NCI-H345 treated with DMSO at 0.1 percent for 48 hours (cell line): Measurements from ENCODE around the gene PIEZO2.

ENCODE experiments used
- DNase-seq: peaks from one replicate; lab custom pipeline; 2025; ENCODE audit not compliant: unreplicated experiment; lab: John Stamatoyannopoulos, UW

PIEZO2 gene

DNA sequence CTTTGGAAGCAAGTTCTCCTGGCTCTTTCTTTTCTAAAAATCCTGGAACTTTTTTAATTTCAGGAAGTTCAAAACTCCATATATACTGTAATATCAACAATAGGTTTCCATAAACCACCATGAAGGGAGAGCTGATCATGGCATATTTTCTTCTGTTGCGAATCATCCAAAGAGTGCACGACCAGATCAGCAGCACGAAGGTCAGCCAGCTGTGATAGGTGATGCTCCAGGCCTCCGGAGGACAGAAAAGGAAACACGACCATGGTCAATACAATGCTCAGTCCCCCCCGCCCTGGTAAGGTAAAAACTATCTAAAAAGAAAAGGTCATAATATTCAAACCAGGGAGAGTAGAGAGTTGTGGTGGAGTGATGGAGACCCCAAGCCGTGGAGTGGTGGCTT is 354.6 kb downstream of the PIEZO2 start:
- DNase-seq: no peak

DNA sequence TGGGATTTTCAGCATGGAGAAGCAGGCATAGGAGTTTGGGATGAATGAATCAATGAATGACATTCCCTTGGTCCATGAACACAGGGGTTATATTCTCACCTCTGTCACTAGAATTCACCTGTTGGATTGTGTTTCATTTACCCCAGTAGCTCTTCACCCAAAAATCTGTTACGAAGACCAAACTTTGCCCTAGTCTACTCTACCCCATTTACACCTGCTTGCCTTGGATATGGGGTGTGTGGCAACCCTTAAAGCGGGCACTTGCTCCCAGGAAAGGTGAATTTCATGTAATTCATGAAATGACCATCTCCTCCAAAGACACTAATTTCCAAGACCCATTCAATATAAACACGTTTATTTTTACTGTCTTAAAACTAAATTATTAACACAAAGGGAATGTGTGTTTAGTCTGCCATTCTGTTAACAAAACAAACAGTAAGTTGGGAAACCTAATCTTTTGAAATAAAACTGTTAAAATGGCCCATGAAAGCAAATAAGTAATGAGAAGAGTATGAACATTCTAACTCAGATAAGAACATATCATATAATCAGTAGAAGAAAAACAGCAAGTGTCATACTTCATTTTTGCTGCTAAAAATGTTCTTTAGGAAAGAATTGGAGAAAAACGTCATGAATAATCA is 355.5 kb downstream of the PIEZO2 start:
- DNase-seq: no peak

DNA sequence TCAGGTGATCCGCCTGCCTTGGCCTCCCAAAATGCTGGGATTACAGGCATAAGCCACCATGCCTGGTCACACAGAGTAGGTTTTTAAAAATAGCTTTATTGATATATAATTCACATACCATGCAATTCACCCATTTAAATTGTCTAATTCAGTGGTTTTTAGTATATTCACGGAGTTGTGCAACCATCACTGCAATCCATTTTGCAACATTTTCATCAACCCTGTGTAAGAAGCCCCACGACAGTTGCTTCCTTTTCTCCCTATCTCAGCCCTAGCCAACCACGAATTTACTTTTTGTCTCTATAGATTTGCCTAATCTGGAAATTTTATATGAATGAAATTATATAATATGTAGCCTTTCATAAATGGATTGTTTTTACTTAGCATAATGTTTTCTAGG is 357.2 kb downstream of the PIEZO2 start:
- DNase-seq: no peak

DNA sequence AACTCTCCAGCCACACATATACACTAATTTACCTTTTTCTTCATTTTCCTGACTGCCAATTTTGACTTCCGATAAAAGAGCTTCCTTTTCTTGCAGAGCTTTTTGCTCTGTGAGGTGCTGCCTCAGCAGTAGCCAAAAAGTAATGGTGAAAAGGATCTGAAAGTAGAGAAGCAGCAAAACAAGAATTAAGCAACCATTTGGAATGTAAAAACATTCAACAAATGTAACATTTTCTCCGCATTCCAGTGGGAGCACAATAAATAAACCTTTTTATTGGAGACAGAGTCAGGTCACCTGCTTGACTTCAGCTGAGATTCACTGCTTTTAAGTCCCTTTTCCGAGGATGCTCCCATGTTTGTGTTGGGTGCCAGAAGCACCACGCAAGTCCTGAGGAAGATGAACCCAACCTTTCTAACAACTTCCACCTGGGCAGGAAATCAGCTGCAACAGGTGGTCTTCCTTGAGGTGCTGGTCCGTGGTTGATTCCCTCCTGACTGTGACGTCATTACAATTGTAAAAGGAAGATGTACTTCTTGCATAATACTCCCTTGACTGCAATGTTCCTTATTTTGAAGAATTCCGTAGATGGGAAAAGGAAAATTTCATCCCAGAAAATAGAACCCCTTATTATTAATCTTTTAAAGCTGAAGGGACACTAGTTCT is 358.1 kb downstream of the PIEZO2 start:
- DNase-seq: no peak

DNA sequence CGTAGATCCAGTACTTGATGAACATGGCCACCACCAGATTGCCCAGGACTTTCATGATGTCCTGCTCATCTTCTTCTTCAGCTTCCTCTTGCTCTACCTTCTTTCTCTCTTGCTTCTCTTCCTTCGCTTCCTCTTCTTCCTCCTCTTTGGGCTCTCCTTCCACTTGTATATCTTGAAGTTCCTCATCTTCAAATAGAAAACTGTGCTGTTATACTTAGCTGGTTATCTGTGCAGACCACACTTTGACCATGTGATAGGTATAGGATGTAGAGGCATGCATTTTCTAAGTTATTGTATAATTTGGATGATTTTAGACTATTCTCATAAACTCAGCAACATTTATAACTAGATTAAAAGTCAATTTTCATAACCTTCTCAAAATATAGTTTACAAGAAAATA is 360.2 kb downstream of the PIEZO2 start:
- no peak for DNase-seq

DNA sequence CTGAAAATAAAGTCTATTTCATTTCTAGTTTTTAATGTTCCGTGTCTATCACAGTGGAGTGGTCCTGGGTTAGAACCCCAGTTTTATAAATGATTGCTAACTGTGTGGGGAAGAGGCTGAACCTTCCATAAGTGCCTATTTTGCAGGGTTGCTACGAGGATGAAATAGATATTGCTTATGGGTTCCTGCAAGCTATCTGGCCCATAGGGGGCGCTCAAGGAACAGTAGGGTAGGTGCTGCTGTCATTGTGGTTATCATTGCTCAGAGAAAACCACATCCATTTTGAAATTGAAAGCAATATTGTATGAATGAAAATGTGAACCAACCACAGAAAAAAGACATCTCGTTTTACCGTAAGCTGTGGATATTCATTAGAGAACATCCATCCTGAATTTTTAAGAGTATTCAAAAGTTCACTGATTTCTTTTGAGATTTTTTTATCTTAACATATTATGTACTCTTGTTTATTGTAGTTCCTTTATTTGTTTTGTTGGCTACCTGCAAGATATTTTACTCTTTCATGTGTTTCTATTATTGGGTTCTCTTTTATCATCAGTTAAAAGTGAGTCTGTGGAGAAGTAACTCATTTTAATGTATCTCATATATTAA is 362.0 kb downstream of the PIEZO2 start:
- peak; percentile 70 for DNase-seq

DNA sequence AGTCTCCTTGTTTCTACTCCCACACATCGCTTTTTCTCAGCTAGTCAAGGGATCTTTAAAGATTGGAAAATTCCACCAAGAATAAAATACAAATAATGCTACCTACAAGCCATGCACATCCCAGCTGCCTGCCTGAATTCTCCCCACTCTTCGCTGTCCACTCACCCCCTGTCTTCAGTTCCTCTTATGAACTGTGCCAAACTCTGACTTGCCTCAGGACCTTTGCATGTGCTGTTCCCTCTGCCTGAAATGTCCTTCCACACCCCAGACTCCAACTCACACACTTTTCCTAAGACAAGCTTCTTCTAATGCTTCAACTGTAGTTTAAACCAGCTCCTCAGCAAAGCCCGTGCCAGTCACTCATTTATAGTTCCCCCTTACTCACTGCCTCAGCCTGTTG is 363.6 kb downstream of the PIEZO2 start:
- DNase-seq: no peak

DNA sequence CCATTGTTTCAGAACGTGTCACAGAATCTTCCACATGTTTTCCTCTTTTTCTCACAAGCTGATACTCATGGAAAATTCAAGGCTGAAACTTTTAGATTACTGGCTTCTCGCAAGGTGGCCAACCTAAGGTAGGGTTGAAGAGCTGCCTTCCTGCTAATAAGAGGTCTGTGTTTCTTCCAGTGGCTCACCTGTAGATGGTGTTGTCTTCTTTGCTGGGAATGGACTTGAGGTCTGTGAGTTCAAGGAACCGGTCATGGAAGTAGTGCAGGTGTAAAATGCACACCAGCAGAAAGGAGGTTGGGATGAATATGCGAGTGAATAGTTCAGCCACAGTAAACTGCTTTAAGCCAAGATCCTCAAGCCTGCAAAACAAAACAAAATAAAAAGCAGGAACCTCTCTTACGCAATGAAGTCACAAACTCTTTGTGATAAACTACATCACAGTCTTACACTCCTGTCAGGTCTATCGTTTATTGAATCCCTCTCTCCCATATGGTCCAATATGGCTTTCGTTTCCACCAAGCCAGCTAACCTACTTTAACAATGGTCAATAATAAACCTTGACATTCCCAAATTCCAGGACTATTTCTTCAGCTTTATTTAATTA is 364.7 kb downstream of the PIEZO2 start:
- no peak for DNase-seq

DNA sequence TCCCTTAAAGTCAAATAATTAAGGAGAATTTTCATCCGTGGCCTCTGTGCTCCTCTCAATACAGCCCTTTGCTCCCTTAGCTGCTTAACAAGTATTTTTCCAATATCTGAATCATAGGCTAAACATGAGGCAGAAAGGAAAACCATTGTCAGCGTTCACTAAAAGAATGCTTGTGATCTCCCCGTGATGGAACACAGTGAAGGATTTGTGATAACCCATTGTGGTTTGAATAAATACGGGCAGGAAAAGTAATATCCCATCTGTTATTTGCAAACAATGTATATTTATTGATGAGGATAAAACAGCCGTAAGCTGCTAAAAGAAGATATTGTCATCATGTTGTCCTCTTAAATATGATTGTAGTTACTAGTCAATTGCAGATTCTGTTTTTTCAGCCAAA is 365.4 kb downstream of the PIEZO2 start:
- DNase-seq: no peak

DNA sequence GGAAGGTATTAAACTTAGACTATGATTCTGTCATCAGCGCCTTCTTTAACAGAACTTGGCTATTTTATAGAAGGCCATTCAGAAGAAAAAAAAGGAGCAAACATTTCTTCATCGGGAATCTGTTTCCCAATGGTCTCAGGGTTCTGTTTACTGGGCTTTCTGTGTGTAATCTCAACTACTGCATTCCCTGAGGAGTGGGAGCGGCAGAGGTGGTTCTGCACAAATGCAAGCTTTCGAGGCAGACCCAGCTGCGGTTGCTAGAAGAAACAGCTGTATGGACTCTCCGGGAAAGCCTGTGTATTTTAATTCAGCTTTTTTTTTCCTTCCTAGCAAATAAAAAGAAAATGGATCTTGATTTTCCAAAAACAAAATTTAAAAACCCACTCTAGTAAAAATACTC is 372.9 kb downstream of the PIEZO2 start:
- no peak for DNase-seq

DNA sequence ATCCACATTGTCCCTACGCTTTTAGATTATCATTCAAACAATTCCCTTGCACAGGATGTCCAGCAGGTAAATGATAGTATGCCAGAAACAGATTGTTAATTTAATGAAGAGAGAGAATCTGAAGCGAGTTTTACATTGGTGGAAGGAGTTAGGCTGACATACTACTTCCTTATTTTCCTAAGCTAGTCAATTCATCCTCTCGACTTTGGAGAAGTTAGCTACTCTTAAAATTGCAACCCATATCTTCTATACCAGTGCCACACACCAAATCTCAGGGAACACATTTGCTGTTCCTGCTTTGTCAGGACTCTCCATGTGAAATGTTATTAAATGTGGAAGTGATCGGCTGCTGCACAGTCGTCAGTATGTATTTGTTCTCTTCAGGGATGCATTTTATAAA is 374.3 kb downstream of the PIEZO2 start:
- no peak for DNase-seq

DNA sequence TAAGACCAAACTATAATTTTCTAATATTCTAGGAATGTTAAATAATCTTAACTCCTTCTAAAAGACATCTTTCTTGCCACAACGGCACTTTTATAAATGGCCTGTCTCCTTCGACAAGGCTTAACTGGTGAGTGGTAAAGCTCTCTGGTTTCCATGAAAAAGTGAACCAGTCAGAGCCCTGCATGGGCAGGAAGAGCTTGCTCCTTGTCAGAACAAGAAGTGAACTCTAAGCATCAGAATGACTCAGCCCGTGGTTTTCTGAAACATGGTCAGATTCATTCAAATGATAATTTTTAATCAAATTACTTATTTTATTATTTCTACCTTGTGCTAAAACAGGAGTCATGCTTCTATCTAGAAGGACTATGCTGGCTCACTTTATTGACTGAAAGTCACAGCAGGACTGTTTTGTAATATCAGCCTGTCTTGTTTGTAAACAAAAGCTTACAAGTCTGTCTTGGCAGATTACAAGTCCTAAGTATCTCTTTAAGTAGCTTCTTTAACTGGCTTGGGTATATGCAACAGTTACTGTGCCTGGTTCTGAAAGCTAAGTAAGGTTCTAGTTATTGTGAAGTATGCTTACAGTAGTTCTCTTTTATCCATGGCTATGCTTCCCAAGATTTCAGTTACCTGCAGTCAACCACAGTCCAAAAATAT is 378.2 kb downstream of the PIEZO2 start:
- DNase-seq: no peak

DNA sequence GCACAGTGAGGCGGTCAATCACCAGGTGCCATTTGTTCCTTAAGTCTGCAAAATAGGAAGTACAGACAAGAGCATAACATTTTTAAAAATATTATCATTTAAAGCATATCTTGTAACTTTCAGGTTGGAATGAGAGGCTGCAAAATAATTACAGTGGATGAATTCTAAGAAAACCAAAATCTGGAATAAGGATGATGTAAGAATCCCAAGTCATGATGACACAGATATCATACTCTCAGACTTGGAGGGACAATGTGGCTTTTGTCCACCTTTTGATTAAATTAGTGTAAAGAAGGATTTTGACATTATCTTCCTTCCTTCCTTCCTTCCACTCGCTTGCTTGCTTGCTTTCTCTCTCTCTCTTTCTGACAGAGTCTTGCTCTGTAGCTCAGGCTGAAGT is 379.1 kb downstream of the PIEZO2 start:
- DNase-seq: no peak

DNA sequence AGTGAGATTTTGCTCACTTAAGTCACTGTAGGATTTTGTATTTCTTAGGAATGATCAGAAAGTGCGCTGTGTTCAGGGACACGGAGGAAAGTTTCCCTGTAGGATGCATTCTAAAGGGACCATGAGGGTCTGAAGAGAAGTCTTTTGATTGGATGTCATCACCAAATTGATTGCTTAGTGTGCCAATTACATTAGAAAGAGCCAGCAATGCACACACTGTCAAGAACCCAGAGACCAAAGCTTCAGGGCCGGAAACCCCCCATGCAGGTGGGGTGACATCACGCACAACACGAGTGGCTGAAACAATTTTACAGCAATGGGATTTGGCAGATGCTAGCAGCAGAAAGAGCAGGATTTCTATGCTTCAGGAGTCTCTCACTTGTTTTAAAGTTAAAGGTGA is 381.1 kb downstream of the PIEZO2 start:
- DNase-seq: no peak

DNA sequence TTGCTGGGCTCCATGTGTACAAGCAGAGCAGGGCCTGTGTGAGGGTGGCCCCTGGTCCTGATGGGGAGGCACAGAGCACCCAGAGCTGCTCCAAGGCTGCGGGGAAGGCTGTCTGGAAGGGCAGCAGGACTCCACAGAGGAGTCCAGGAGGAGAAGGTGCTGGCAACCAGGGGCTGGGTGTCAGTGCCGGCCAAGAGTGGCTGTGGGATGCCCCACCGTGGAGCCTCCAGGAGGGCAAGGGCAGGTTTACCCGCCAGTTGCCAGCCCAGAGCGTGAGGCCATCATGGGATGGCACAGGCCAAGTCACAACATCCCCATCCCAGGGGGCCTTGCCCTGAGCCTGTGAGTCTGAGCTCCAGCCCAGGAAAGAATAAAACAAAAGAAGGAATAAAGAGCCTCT is 381.7 kb downstream of the PIEZO2 start:
- DNase-seq: no peak

DNA sequence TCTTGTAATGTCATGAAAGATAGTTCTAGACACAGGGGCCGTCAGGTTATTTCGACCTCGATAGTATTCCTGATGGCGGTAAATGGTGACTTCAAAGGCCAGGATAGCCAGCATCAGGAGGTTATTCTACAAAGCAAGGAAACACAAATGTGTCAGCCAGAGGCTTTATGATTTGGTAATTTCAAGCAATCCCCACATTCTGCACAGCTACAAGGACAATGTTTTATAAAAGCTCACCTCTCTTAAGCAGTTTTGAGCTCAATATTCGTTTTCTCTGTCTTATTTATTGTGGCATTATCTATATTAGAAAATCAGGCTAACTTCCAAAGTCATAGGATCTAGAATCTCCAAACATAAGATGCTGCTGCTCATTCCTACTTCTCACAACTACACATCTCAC is 388.4 kb downstream of the PIEZO2 start:
- DNase-seq: no peak

DNA sequence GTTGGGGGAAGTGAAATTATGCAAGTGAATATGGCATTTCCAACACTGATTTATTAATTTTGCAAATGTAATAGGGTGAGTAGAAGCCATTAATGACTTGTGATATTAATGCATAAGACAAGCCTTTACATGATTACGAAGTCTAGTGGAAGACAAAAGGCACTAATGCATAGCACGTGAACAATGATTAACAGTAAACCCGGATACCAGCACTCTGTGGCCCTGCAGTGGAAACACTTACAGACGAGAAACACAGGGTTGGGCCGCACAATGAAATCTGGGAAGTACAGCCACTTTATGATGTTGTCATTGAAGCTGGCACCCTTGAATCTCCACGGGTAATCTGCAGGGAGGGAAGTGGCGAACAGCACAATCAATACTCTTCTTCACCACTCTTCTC is 390.1 kb downstream of the PIEZO2 start:
- no peak for DNase-seq

DNA sequence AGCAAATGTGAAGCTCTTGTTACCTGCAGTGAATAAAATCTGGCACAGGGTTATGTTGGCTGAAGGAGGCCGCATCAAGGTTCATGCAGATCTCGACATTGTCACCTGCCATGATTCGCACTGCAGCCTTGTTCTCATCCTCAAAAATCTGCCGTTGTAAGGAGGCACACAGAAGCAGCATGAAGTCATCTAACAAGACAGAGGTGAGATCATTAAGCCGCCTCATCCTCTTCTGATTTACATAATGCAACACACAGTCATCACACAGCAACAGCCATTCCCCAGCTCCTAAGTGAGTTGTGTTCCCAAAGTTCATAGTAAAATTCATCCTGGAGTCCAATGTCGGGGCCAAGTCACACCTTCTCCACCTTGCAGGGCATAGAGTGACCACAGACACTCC is 391.4 kb downstream of the PIEZO2 start:
- no peak for DNase-seq

DNA sequence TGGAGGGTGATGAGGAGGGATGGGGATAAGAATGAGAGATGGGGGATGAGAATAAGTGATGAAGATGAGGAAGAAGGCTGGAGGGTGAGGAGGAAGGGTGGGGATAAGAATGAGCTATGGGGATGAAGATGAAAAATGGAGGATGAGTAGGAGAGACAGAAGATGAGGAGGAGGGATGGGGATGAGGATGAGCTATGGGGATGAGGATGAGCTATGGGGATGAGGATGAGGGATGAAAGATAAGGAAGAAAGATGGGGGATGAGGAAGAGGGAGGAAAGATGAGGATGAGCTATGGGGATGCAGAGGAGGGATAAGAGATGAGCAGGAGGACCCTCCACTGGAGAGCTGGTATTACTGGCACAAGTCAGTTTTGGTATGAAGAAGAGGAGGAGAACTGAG is 392.0 kb downstream of the PIEZO2 start:
- DNase-seq: no peak

DNA sequence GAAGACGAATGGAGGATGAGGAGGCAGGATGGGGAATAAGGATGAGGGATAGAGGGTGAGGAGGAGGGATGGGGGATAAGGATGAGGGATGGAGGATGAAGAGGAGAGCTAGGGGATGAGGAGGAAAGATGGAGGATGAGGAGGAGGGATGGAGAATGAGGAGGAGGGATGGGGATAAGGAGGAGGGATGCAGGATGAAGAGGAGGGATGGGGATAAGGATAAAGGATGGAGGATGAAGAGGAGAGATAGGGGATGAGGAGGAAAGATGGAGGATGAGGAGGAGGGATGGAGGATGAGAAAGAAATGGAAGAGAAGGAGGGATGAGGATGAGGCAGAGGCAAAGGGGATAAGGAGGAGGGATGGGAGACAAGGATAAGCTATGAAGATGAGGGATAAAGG is 393.5 kb downstream of the PIEZO2 start:
- DNase-seq: no peak

DNA sequence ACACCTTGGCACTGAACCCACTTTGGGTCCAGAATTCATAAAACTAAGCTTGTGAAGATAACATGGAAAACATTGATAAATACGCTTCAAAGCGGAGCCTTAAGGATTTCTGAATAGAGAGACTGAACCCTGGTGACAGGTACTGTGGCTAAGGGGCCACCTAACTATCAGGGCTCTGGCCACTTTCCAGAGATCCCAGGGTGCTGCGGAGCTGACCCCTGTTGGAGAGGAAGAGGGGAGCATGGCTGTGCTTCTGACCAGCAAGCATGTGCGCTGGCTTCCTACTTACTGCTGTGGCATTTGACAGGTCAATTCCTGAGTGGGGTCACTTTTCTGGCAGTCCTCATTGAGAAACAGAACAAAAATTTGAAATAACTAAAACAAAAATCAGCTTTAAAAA is 395.2 kb downstream of the PIEZO2 start:
- DNase-seq: no peak

DNA sequence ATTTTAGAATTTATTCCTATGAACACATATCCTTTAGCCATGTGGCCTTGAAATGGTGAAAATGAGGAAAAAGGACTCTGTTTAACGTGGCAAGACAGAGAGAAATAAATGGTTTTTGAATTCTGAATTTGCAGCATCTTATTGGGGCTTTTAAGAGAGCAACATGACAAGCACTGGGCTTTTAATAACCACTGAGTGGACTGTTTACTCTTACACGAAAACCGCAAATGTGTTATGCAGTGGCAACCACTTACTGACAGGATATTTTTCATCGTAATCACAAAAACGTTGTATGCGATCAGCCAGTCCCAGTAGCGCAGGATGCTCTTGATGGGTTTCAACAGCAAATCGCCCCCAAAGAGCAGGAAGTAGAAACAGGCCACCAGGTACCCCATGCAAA is 397.0 kb downstream of the PIEZO2 start:
- no peak for DNase-seq
